DMS79 (cell line): Measurements from ENCODE around the gene PDE3B.
"Not testable (repeated sequence)": the region's sequence is repeated elsewhere in the genome, so short reads cannot be mapped to it uniquely, and the experiment has no call there.

Experiments
- DNase-seq: peaks from one replicate; lab custom pipeline; 2025; lab: John Stamatoyannopoulos, UW

PDE3B gene

GRCh38 chr11:14812757-14813156 lies 169.2 kb downstream of the PDE3B start:
- no peak for DNase-seq

- DNase-seq = no peak
Observed at GRCh38 chr11:14813516-14813915, 169.9 kb downstream of the PDE3B start.

GRCh38 chr11:14818779-14819178 lies 175.2 kb downstream of the PDE3B start:
- no peak for DNase-seq

GRCh38 chr11:14819596-14819995 lies 176.0 kb downstream of the PDE3B start:
- no peak for DNase-seq

GRCh38 chr11:14821031-14821430 lies 177.4 kb downstream of the PDE3B start:
- DNase-seq = no peak

GRCh38 chr11:14826600-14826999 lies 183.0 kb downstream of the PDE3B start:
- DNase-seq = no peak

GRCh38 chr11:14835496-14836492 lies 192.2 kb downstream of the PDE3B start:
- DNase-seq = no peak

GRCh38 chr11:14842002-14842401 lies 198.4 kb downstream of the PDE3B start:
- DNase-seq = no peak

- no peak for DNase-seq
Observed at GRCh38 chr11:14852571-14853177, 209.1 kb downstream of the PDE3B start.

- DNase-seq = no peak
Observed at GRCh38 chr11:14854057-14854456, 210.5 kb downstream of the PDE3B start.

- no peak for DNase-seq
Observed at GRCh38 chr11:14855890-14856289, 212.3 kb downstream of the PDE3B start.

GRCh38 chr11:14857621-14858020 lies 214.0 kb downstream of the PDE3B start:
- DNase-seq = no peak

GRCh38 chr11:14858404-14858803 lies 214.8 kb downstream of the PDE3B start:
- no peak for DNase-seq

- DNase-seq = no peak
Observed at GRCh38 chr11:14860511-14860910, 216.9 kb downstream of the PDE3B start.

- DNase-seq = no peak
Observed at GRCh38 chr11:14861680-14862079, 218.1 kb downstream of the PDE3B start.

GRCh38 chr11:14863775-14864174 lies 220.2 kb downstream of the PDE3B start:
- not testable (repeated sequence) for DNase-seq

GRCh38 chr11:14872032-14872431 lies 228.4 kb downstream of the PDE3B start:
- DNase-seq = no peak

- no peak for DNase-seq
Observed at GRCh38 chr11:14873632-14874031, 230.0 kb downstream of the PDE3B start.

- no peak for DNase-seq
Observed at GRCh38 chr11:14875163-14875562, 231.6 kb downstream of the PDE3B start.

GRCh38 chr11:14881576-14882193 lies 238.1 kb downstream of the PDE3B start:
- no peak for DNase-seq

GRCh38 chr11:14882196-14882595 lies 238.6 kb downstream of the PDE3B start:
- no peak for DNase-seq

- not testable (repeated sequence) for DNase-seq
Observed at GRCh38 chr11:14883683-14884082, 240.1 kb downstream of the PDE3B start.
